T-cell (primary cell): ENCODE results near the gene PBRM1. TPM values are rescaled to one million over a fixed set of nuclear protein-coding genes. Genes with fewer than 3 reads are reported as not detected.

ENCODE experiments used
- ATAC-seq, 4 experiments: fragments of 200-7000 bp in 3 of 4; fragments of 150-1000 bp in 1 of 4; cut with Tn5 transposase; replicated peaks in 1 of 4; 1 replicate in 3 of 4; 2 replicates in 1 of 4; pipeline ENCODE4 v1.10.0; 2021; ENCODE audit warnings: moderate library complexity in 3 of 4, mild to moderate bottlenecking in 2 of 4, moderate number of reproducible peaks in 1 of 4
- CTCF ChIA-PET, 2 donors: fragments of 300-600 bp; sonication (Branson Sonifier 250); formaldehyde crosslinking; loops; one replicate each; lab custom pipeline; 2022; ENCODE audit warnings: antibody characterized with exemption in 2 of 2; lab: Charles Lee
- POLR2A ChIA-PET, 2 donors: fragments of 300-600 bp; sonication (Branson Sonifier 250); formaldehyde crosslinking; loops; one replicate each; lab custom pipeline; 2022; ENCODE audit warnings: antibody characterized with exemption in 2 of 2; lab: Charles Lee
- DNase-seq, 35 experiments: peaks; one replicate each; pipeline versions ENCODE4 v3.0.0 to v3.0.0-alpha.2; 2013 to 2023
- H3K27ac ChIP-seq: one replicate; pipeline ENCODE4 v1.5.1; 2013; ENCODE audit warnings: low read length
- H3K27me3 ChIP-seq, 2 experiments: replicated peaks in 1 of 2; 1 replicate in 1 of 2; 2 replicates in 1 of 2; pipeline versions ENCODE4 v1.6.1 to v1.7.0; 2013; ENCODE audit warnings: low read length in 1 of 2, mixed read lengths in 1 of 2; ENCODE audit not compliant: control insufficient read depth in 2 of 2, insufficient read depth in 2 of 2; ENCODE audit errors: extremely low read depth in 1 of 2
- H3K36me3 ChIP-seq, 2 donors: 1 replicate in 1 of 2; 2 replicates in 1 of 2; pipeline versions ENCODE4 v1.6.1 to v1.7.0; 2013; ENCODE audit warnings: low read length in 1 of 2; ENCODE audit not compliant: control insufficient read depth in 2 of 2, insufficient read depth in 1 of 2; ENCODE audit errors: extremely low read depth in 1 of 2
- H3K4me1 ChIP-seq, 2 experiments: 1 replicate in 1 of 2; 2 replicates in 1 of 2; pipeline versions ENCODE4 v1.6.1 to v1.7.0; 2013; ENCODE audit warnings: low read length in 2 of 2, mixed read lengths in 1 of 2; ENCODE audit not compliant: insufficient read depth in 2 of 2, control insufficient read depth in 1 of 2; ENCODE audit errors: extremely low read depth in 1 of 2
- H3K4me3 ChIP-seq, 2 donors: 1 replicate in 1 of 2; 2 replicates in 1 of 2; pipeline versions ENCODE4 v1.5.1 to v1.7.0; 2013; ENCODE audit warnings: mild to moderate bottlenecking in 2 of 2, low read length in 1 of 2, moderate library complexity in 1 of 2; ENCODE audit not compliant: control insufficient read depth in 1 of 2; ENCODE audit errors: extremely low read depth in 1 of 2
- H3K9me3 ChIP-seq: 2 replicates; pipeline ENCODE4 v1.7.0; 2013
- H3K27ac Mint-ChIP-seq, 2 donors: one replicate each; pipeline ENCODE4 v1.8.0; 2020 to 2021; ENCODE audit warnings: mild to moderate bottlenecking in 2 of 2, mixed read lengths in 2 of 2
- H3K27me3 Mint-ChIP-seq, 2 donors: one replicate each; pipeline ENCODE4 v1.8.0; 2021 to 2022; ENCODE audit warnings: mixed read lengths in 2 of 2
- H3K36me3 Mint-ChIP-seq: one replicate; pipeline ENCODE4 v1.8.0; 2021; ENCODE audit warnings: mixed read lengths
- H3K4me1 Mint-ChIP-seq, 3 donors: one replicate each; pipeline ENCODE4 v1.8.0; 2020 to 2022; ENCODE audit warnings: mixed read lengths in 3 of 3, mild to moderate bottlenecking in 1 of 3
- H3K4me3 Mint-ChIP-seq, 3 donors: one replicate each; pipeline ENCODE4 v1.8.0; 2020 to 2022; ENCODE audit warnings: mild to moderate bottlenecking in 3 of 3, mixed read lengths in 3 of 3, moderate library complexity in 3 of 3
- H3K9me3 Mint-ChIP-seq, 3 donors: one replicate each; pipeline ENCODE4 v1.8.0; 2020 to 2022; ENCODE audit warnings: mixed read lengths in 3 of 3
- WGBS: methylation state at CpG from one replicate; pipeline ENCODE4 v1.1.5; 2013; ENCODE audit warnings: missing lambda C conversion rate; ENCODE audit not compliant: insufficient coverage; 5-methylcytosine and 5-hydroxymethylcytosine counted together
- total RNA-seq, 35 experiments: library from RNA in 6 of 35; stranded (reverse) in 6 of 35; fragments of 120-200 nt in 1 of 35; gene quantifications; one replicate each; pipeline versions ENCODE4 v1.2.1 to v1.2.4 and lab custom pipeline; 2013 to 2026

PBRM1 gene
- total RNA-seq, 5 donors from 2014 or later (not counting 1 experiment from before 2014, with no cell fraction given) = 57.4 to 73.3 (median 63.3) TPM

- WGBS = 88% methylated on average over 1 of the region's 3 CpGs
- Histone ChIP-seq H3K4me3 (no peak overlapping the region), H3K4me1 (no peaks in the 10 kb centered on the region), H3K9me3 (no peaks in the 10 kb centered on the region), H3K27me3 (no peaks in the 10 kb centered on the region), H3K27ac (no peak overlapping the region), H3K36me3 (peaks cover 6 to 71% of the 10 kb centered on the region in 2 donors)
- ChIA-PET POLR2A (interaction anchor here in 1 of 2 donors (0.6 kb wide), 1 partner anchor 55 kb away, joined by 8 read pairs; no protein-coding TSS in a partner anchor), CTCF (no interaction called here)
- H3K36me3 Mint-ChIP-seq = peaks cover 26% of the 10 kb centered on the region
- peak overlapping the region in 1 of 2 donors; percentile 16 for H3K27ac Mint-ChIP-seq
- H3K9me3 Mint-ChIP-seq = no peaks in the 10 kb centered on the region
- H3K27me3 Mint-ChIP-seq = no peaks in the 10 kb centered on the region
- no peak overlapping the region for H3K4me3 Mint-ChIP-seq
- no peak for DNase-seq
- H3K4me1 Mint-ChIP-seq = peaks cover 0 to 5% (median 1%) of the 10 kb centered on the region in 3 donors
- ATAC-seq = no peak
Observed at GRCh38 chr3:52552089-52552488, 133.6 kb downstream of the PBRM1 start.

GRCh38 chr3:52551118-52551517 lies 134.6 kb downstream of the PBRM1 start:
- Mint-ChIP-seq H3K36me3 (peaks cover 27% of the 10 kb centered on the region), H3K27me3 (no peaks in the 10 kb centered on the region), H3K9me3 (no peaks in the 10 kb centered on the region), H3K4me3 (no peak overlapping the region), H3K4me1 (peaks cover 0 to 5% (median 0%) of the 10 kb centered on the region in 3 donors), H3K27ac (peak overlapping the region in 1 of 2 donors; percentile 34)
- peaks cover 6 to 73% of the 10 kb centered on the region in 2 donors for H3K36me3 ChIP-seq
- ATAC-seq (no peak), DNase-seq (no peak)
- POLR2A ChIA-PET = no interaction called here
- H3K9me3 ChIP-seq = no peaks in the 10 kb centered on the region
- no peak overlapping the region for H3K27ac ChIP-seq
- H3K4me3 ChIP-seq = no peak overlapping the region
- CTCF ChIA-PET = no interaction called here
- H3K27me3 ChIP-seq = no peaks in the 10 kb centered on the region
- no peaks in the 10 kb centered on the region for H3K4me1 ChIP-seq

- no peak overlapping the region for H3K27ac Mint-ChIP-seq
- ATAC-seq = no peak
Observed at GRCh38 chr3:52547143-52547542, 138.6 kb downstream of the PBRM1 start.

GRCh38 chr3:52546111-52546901 lies 139.4 kb downstream of the PBRM1 start:
- Histone ChIP-seq H3K27me3 (no peaks in the 10 kb centered on the region), H3K36me3 (peaks cover 3 to 48% of the 10 kb centered on the region in 2 donors), H3K9me3 (no peaks in the 10 kb centered on the region), H3K27ac (no peak overlapping the region), H3K4me1 (no peaks in the 10 kb centered on the region), H3K4me3 (no peak overlapping the region)
- Mint-ChIP-seq H3K27me3 (no peaks in the 10 kb centered on the region), H3K9me3 (no peaks in the 10 kb centered on the region), H3K27ac (no peak overlapping the region), H3K4me3 (no peak overlapping the region), H3K4me1 (peaks cover 0 to 3% (median 2%) of the 10 kb centered on the region in 3 donors), H3K36me3 (peaks cover 30% of the 10 kb centered on the region)
- WGBS = no CpG with 5 or more reads among the region's 3 CpGs
- POLR2A ChIA-PET = no interaction called here
- CTCF ChIA-PET = no interaction called here
- ATAC-seq (no peak), DNase-seq (no peak)

More at GRCh38 chr3:52547143-52547542, 138.6 kb downstream of the PBRM1 start:
- ChIA-PET CTCF (no interaction called here), POLR2A (no interaction called here)
- H3K4me1 ChIP-seq = no peaks in the 10 kb centered on the region
- H3K36me3 ChIP-seq = peaks cover 3 to 55% of the 10 kb centered on the region in 2 donors
- Mint-ChIP-seq H3K27me3 (no peaks in the 10 kb centered on the region), H3K4me1 (peaks cover 0 to 2% (median 0%) of the 10 kb centered on the region in 3 donors), H3K36me3 (peaks cover 29% of the 10 kb centered on the region), H3K4me3 (no peak overlapping the region), H3K9me3 (no peaks in the 10 kb centered on the region)
- no peaks in the 10 kb centered on the region for H3K9me3 ChIP-seq
- no peak overlapping the region for H3K27ac ChIP-seq
- no peaks in the 10 kb centered on the region for H3K27me3 ChIP-seq
- WGBS = no CpG with 5 or more reads among the region's 2 CpGs
- no peak overlapping the region for H3K4me3 ChIP-seq
- DNase-seq = no peak

GRCh38 chr3:52544937-52545336 lies 140.8 kb downstream of the PBRM1 start:
- H3K9me3 Mint-ChIP-seq = no peaks in the 10 kb centered on the region

GRCh38 chr3:52541050-52541449 lies 144.7 kb downstream of the PBRM1 start:
- H3K4me1 Mint-ChIP-seq = peaks cover 39 to 44% (median 42%) of the 10 kb centered on the region in 3 donors
- no CpG with 5 or more reads among the region's 2 CpGs for WGBS

More at GRCh38 chr3:52544937-52545336, 140.8 kb downstream of the PBRM1 start:
- H3K4me3 Mint-ChIP-seq = no peak overlapping the region
- POLR2A ChIA-PET = interaction anchor here (0.6 to 0.7 kb wide), 2 partner anchors 10 to 213 kb away, joined by 4 to 6 read pairs; no protein-coding TSS in a partner anchor
- peaks cover 3 to 13% (median 11%) of the 10 kb centered on the region in 3 donors for H3K4me1 Mint-ChIP-seq
- no peaks in the 10 kb centered on the region for H3K27me3 ChIP-seq
- no peak overlapping the region for H3K27ac Mint-ChIP-seq
- H3K36me3 Mint-ChIP-seq = peaks cover 32% of the 10 kb centered on the region
- H3K4me3 ChIP-seq = no peak overlapping the region
- CTCF ChIA-PET = interaction anchor here in 1 of 2 donors (0.6 kb wide), 1 partner anchor 34 kb away, joined by 3 read pairs; no protein-coding TSS in a partner anchor
- H3K9me3 ChIP-seq = no peaks in the 10 kb centered on the region
- no peak for DNase-seq
- no peaks in the 10 kb centered on the region for H3K4me1 ChIP-seq
- no peaks in the 10 kb centered on the region for H3K27me3 Mint-ChIP-seq
- peaks cover 3 to 35% of the 10 kb centered on the region in 2 donors for H3K36me3 ChIP-seq
- 97% methylated on average over 4 of the region's 4 CpGs for WGBS
- ATAC-seq = no peak
- H3K27ac ChIP-seq = no peak overlapping the region

More at GRCh38 chr3:52541050-52541449, 144.7 kb downstream of the PBRM1 start:
- Mint-ChIP-seq H3K4me3 (no peak overlapping the region), H3K27ac (peak overlapping the region in 1 of 2 donors; percentile 52), H3K36me3 (peaks cover 32% of the 10 kb centered on the region), H3K27me3 (no peaks in the 10 kb centered on the region), H3K9me3 (no peaks in the 10 kb centered on the region)
- H3K4me1 ChIP-seq = peaks cover 18 to 33% of the 10 kb centered on the region in 2 experiments
- H3K27me3 ChIP-seq = no peaks in the 10 kb centered on the region
- no peaks in the 10 kb centered on the region for H3K9me3 ChIP-seq
- POLR2A ChIA-PET = no interaction called here
- CTCF ChIA-PET = no interaction called here
- H3K4me3 ChIP-seq = no peak overlapping the region
- no peak for ATAC-seq
- no peak overlapping the region for H3K27ac ChIP-seq
- peaks cover 2 to 10% of the 10 kb centered on the region in 2 donors for H3K36me3 ChIP-seq
- DNase-seq = no peak
